ENCODE results near the gene MTMR1.

MTMR1 gene

GRCh38 chrX:150696331-150696730, 3.1 kb downstream of the MTMR1 start:
- in situ Hi-C loops (cut with MboI; ENCODE audit: low sequenced_read_pairs) = no loop called here

- in situ Hi-C loops (cut with MboI; ENCODE audit: low sequenced_read_pairs) = no loop called here
Observed at GRCh38 chrX:150696866-150697265, 3.7 kb downstream of the MTMR1 start.

- in situ Hi-C loops (cut with MboI; ENCODE audit: low sequenced_read_pairs) = no loop called here
Observed at GRCh38 chrX:150697641-150698040, 4.4 kb downstream of the MTMR1 start.

- in situ Hi-C loops (cut with MboI; ENCODE audit: low sequenced_read_pairs) = no loop called here
Observed at GRCh38 chrX:150698981-150699380, 5.8 kb downstream of the MTMR1 start.

- in situ Hi-C loops (cut with MboI; ENCODE audit: low sequenced_read_pairs) = no loop called here
Observed at GRCh38 chrX:150700107-150700506, 6.9 kb downstream of the MTMR1 start.

- in situ Hi-C loops (cut with MboI; ENCODE audit: low sequenced_read_pairs) = no loop called here
Observed at GRCh38 chrX:150701377-150701776, 8.2 kb downstream of the MTMR1 start.

- in situ Hi-C loops (cut with MboI; ENCODE audit: low sequenced_read_pairs) = no loop called here
Observed at GRCh38 chrX:150702966-150703694, 9.9 kb downstream of the MTMR1 start.

GRCh38 chrX:150703695-150703974, 10.4 kb downstream of the MTMR1 start:
- in situ Hi-C loops (cut with MboI; ENCODE audit: low sequenced_read_pairs) = no loop called here

GRCh38 chrX:150704030-150704613, 10.9 kb downstream of the MTMR1 start:
- in situ Hi-C loops (cut with MboI; ENCODE audit: low sequenced_read_pairs) = no loop called here

GRCh38 chrX:150712619-150713018, 19.4 kb downstream of the MTMR1 start:
- in situ Hi-C loops (cut with MboI; ENCODE audit: low sequenced_read_pairs) = no loop called here

GRCh38 chrX:150715184-150715583, 22.0 kb downstream of the MTMR1 start:
- in situ Hi-C loops (cut with MboI; ENCODE audit: low sequenced_read_pairs) = no loop called here

GRCh38 chrX:150719621-150720020, 26.4 kb downstream of the MTMR1 start:
- in situ Hi-C loops (cut with MboI; ENCODE audit: low sequenced_read_pairs) = no loop called here

- in situ Hi-C loops (cut with MboI; ENCODE audit: low sequenced_read_pairs) = no loop called here
Observed at GRCh38 chrX:150729956-150730355, 36.8 kb downstream of the MTMR1 start.

- in situ Hi-C loops (cut with MboI; ENCODE audit: low sequenced_read_pairs) = no loop called here
Observed at GRCh38 chrX:150730719-150731118, 37.5 kb downstream of the MTMR1 start.

GRCh38 chrX:150731795-150732194, 38.6 kb downstream of the MTMR1 start:
- in situ Hi-C loops (cut with MboI; ENCODE audit: low sequenced_read_pairs) = no loop called here

- in situ Hi-C loops (cut with MboI; ENCODE audit: low sequenced_read_pairs) = no loop called here
Observed at GRCh38 chrX:150736475-150736874, 43.3 kb downstream of the MTMR1 start.

- in situ Hi-C loops (cut with MboI; ENCODE audit: low sequenced_read_pairs) = no loop called here
Observed at GRCh38 chrX:150752124-150752523, 58.9 kb downstream of the MTMR1 start.

- in situ Hi-C loops (cut with MboI; ENCODE audit: low sequenced_read_pairs) = no loop called here
Observed at GRCh38 chrX:150753357-150753756, 60.2 kb downstream of the MTMR1 start.

- in situ Hi-C loops (cut with MboI; ENCODE audit: low sequenced_read_pairs) = no loop called here
Observed at GRCh38 chrX:150753968-150754367, 60.8 kb downstream of the MTMR1 start.

GRCh38 chrX:150757371-150757770, 64.2 kb downstream of the MTMR1 start:
- in situ Hi-C loops (cut with MboI; ENCODE audit: low sequenced_read_pairs) = no loop called here

- in situ Hi-C loops (cut with MboI; ENCODE audit: low sequenced_read_pairs) = no loop called here
Observed at GRCh38 chrX:150759568-150760416, 66.6 kb downstream of the MTMR1 start.

- in situ Hi-C loops (cut with MboI; ENCODE audit: low sequenced_read_pairs) = no loop called here
Observed at GRCh38 chrX:150761176-150761818, 68.1 kb downstream of the MTMR1 start.
